ENCODE results near the gene MCM10. TPM values are rescaled to one million over a fixed set of nuclear protein-coding genes. Genes with fewer than 3 reads are reported as not detected.

The MCM10 gene
- total and polyA plus RNA-seq, 2 of the 4 experiments (the other 2 are of a cell fraction), result 5.4 to 11.8 TPM

GRCh38 chr10:13231808-13232207, 70.5 kb downstream of the MCM10 start:
- no peak for TF ChIP-seq MAZ (IDR thresholded peaks at IDR 0.05; ENCODE audit: borderline replicate concordance, low read depth, low read length)
- TF ChIP-seq RCOR1 (IDR thresholded peaks at IDR 0.05; ENCODE audit: insufficient replicate concordance, low read length), result no peak
- TF ChIP-seq RFX5 (IDR thresholded peaks at IDR 0.05; ENCODE audit: low read depth, low read length), result no peak
- no peak for TF ChIP-seq NFE2L2 (IDR thresholded peaks at IDR 0.05; ENCODE audit: low read depth, low read length)
- TF ChIP-seq CHD1 (IDR thresholded peaks at IDR 0.05; ENCODE audit: low read depth, low read length), result no peak
- TF ChIP-seq RAD21 (IDR thresholded peaks at IDR 0.05; ENCODE audit: low read length), result no peak
- TF ChIP-seq USF2 (IDR thresholded peaks at IDR 0.05; ENCODE audit: low read depth, low read length), result no peak
- TF ChIP-seq FOS (IDR thresholded peaks at IDR 0.05; ENCODE audit: low read depth, low read length), result no peak
- TF ChIP-seq, protein P1, sequence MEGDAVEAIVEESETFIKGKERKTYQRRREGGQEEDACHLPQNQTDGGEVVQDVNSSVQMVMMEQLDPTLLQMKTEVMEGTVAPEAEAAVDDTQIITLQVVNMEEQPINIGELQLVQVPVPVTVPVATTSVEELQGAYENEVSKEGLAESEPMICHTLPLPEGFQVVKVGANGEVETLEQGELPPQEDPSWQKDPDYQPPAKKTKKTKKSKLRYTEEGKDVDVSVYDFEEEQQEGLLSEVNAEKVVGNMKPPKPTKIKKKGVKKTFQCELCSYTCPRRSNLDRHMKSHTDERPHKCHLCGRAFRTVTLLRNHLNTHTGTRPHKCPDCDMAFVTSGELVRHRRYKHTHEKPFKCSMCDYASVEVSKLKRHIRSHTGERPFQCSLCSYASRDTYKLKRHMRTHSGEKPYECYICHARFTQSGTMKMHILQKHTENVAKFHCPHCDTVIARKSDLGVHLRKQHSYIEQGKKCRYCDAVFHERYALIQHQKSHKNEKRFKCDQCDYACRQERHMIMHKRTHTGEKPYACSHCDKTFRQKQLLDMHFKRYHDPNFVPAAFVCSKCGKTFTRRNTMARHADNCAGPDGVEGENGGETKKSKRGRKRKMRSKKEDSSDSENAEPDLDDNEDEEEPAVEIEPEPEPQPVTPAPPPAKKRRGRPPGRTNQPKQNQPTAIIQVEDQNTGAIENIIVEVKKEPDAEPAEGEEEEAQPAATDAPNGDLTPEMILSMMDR (conservative IDR thresholded peaks at IDR 0.05; ENCODE audit: low read depth, low read length), result no peak
- no peak for TF ChIP-seq CEBPB (IDR thresholded peaks at IDR 0.05; ENCODE audit: low read depth, low read length)
- no peak for TF ChIP-seq SMC3 (IDR thresholded peaks at IDR 0.05; ENCODE audit: low read depth, low read length)
- TF ChIP-seq MXI1 (IDR thresholded peaks at IDR 0.05; ENCODE audit: borderline replicate concordance, low read depth, low read length), result no peak
- ChIA-PET POLR2A (ENCODE audit: unreplicated experiment) (no interaction called here), CTCF (interaction anchor here (1.1 kb wide), 1 partner anchor 25 kb away, joined by 3 read pairs; no protein-coding TSS in a partner anchor)
- Histone ChIP-seq H2BK20ac (ENCODE audit: low read depth, low read length) (no peak overlapping the region), H4K5ac (ENCODE audit: low read depth, low read length) (no peak overlapping the region), H3K4ac (ENCODE audit: low read depth, low read length) (no peak overlapping the region), H3K9me3 (ENCODE audit: control insufficient read depth, insufficient read depth, low read length) (no peaks in the 10 kb centered on the region), H3K4me1 (ENCODE audit: control insufficient read depth, insufficient read depth, low read length) (no peaks in the 10 kb centered on the region), H3K14ac (replicated peaks; ENCODE audit: low read depth, low read length) (no peak overlapping the region), H2AFZ (replicated peaks; ENCODE audit: low read length, poor library complexity) (no peak overlapping the region), H2BK5ac (ENCODE audit: low read depth, low read length, poor library complexity, severe bottlenecking) (no peak overlapping the region), H3K4me2 (ENCODE audit: low read depth, low read length) (no peak overlapping the region), H3K4me3 (ENCODE audit: insufficient read depth, low read depth, low read length) (no peak overlapping the region), H3K56ac (ENCODE audit: extremely low read depth, insufficient read depth, low read length) (no peak overlapping the region), H2AK5ac (ENCODE audit: low read depth, low read length) (no peak overlapping the region), H2BK120ac (ENCODE audit: low read depth, low read length) (no peak overlapping the region), H2BK15ac (ENCODE audit: low read depth, low read length) (no peak overlapping the region), H2AK9ac (replicated peaks; ENCODE audit: low read depth, low read length, poor library complexity) (no peak overlapping the region), H3K18ac (ENCODE audit: low read depth, low read length) (no peak overlapping the region), H4K20me1 (ENCODE audit: insufficient read depth, low read length) (no peaks in the 10 kb centered on the region), H3K9me1 (ENCODE audit: insufficient read depth, low read length) (no peaks in the 10 kb centered on the region), H4K8ac (ENCODE audit: low read depth in 2 of 2, low read length in 2 of 2) (no peak overlapping the region), H3K79me1 (ENCODE audit: low read depth in 1 of 2, low read length in 2 of 2) (no peaks in the 10 kb centered on the region), H4K91ac (ENCODE audit: insufficient read depth, low read depth, low read length) (no peak overlapping the region), H3K36me3 (ENCODE audit: control insufficient read depth, insufficient read depth, low read length) (no peaks in the 10 kb centered on the region), H3K27me3 (ENCODE audit: control insufficient read depth, insufficient read depth, low read length) (peaks cover 26% of the 10 kb centered on the region; the same call in 1 of the 2 replicates), H3K27ac (ENCODE audit: insufficient read depth, low read length) (no peak overlapping the region), H3K23ac (ENCODE audit: low read depth, low read length) (no peak overlapping the region), H3K9ac (ENCODE audit: low read depth, low read length) (no peak overlapping the region)
- dilution Hi-C loops (cut with HindIII; ENCODE audit: low sequenced_read_pairs, unreplicated experiment), result no loop called here
- in situ Hi-C loops (cut with MboI; ENCODE audit: low sequenced_read_pairs), result no loop called here
- WGBS, 2 experiments (ENCODE audit: extremely low coverage in 2 of 2, insufficient read length in 1 of 2), result no CpG with 5 or more reads among the region's 6 CpGs
- DNase-seq (no peak), ATAC-seq (ENCODE audit: low read depth) (no peak)
- intact Hi-C loops (cut with micrococcal nuclease), result no loop called here
- no TSS peak for BruUV-seq (replicated peaks)

Measured in IMR-90 (cell line).